Measurements from ENCODE around the gene BTNL3. TPM values are rescaled to one million over a fixed set of nuclear protein-coding genes. Genes with fewer than 3 reads are reported as not detected.

The BTNL3 gene
- total and polyA plus RNA-seq, 2 experiments from 2014 or later = 0.08 TPM; not detected in 1

DNA sequence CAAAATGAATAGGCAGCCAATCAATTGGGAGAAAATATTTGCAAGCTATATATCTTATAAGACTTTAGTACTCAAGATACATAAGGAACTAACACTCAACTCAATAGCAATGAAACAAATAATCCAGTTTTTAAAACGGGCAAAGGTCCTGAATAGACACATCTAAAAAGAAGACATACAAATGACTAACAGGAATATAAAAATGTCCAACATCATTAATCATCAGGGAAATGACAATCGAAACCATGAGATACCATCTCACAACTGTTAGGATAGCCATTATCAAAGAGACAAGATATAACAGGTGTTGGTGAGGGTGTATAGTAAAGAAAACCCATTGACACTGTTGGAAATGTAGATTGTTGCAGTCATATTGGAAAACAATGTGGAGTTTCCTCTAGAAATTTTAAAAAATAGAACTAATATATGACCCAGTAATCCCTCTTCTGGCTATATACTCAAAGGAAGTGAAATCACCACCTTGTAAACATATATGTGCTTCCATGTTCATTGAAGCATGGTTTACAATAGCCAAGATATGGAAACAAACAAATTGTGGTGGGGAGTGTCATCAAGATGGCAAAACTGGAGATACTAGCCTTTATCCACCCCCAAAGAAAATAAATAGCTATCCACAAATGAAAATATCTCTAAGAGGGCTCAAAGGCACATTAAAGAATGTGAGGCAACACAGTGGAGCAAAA, 13.9 kb upstream of the BTNL3 start (continued):
- TF ChIP-seq, protein P1, sequence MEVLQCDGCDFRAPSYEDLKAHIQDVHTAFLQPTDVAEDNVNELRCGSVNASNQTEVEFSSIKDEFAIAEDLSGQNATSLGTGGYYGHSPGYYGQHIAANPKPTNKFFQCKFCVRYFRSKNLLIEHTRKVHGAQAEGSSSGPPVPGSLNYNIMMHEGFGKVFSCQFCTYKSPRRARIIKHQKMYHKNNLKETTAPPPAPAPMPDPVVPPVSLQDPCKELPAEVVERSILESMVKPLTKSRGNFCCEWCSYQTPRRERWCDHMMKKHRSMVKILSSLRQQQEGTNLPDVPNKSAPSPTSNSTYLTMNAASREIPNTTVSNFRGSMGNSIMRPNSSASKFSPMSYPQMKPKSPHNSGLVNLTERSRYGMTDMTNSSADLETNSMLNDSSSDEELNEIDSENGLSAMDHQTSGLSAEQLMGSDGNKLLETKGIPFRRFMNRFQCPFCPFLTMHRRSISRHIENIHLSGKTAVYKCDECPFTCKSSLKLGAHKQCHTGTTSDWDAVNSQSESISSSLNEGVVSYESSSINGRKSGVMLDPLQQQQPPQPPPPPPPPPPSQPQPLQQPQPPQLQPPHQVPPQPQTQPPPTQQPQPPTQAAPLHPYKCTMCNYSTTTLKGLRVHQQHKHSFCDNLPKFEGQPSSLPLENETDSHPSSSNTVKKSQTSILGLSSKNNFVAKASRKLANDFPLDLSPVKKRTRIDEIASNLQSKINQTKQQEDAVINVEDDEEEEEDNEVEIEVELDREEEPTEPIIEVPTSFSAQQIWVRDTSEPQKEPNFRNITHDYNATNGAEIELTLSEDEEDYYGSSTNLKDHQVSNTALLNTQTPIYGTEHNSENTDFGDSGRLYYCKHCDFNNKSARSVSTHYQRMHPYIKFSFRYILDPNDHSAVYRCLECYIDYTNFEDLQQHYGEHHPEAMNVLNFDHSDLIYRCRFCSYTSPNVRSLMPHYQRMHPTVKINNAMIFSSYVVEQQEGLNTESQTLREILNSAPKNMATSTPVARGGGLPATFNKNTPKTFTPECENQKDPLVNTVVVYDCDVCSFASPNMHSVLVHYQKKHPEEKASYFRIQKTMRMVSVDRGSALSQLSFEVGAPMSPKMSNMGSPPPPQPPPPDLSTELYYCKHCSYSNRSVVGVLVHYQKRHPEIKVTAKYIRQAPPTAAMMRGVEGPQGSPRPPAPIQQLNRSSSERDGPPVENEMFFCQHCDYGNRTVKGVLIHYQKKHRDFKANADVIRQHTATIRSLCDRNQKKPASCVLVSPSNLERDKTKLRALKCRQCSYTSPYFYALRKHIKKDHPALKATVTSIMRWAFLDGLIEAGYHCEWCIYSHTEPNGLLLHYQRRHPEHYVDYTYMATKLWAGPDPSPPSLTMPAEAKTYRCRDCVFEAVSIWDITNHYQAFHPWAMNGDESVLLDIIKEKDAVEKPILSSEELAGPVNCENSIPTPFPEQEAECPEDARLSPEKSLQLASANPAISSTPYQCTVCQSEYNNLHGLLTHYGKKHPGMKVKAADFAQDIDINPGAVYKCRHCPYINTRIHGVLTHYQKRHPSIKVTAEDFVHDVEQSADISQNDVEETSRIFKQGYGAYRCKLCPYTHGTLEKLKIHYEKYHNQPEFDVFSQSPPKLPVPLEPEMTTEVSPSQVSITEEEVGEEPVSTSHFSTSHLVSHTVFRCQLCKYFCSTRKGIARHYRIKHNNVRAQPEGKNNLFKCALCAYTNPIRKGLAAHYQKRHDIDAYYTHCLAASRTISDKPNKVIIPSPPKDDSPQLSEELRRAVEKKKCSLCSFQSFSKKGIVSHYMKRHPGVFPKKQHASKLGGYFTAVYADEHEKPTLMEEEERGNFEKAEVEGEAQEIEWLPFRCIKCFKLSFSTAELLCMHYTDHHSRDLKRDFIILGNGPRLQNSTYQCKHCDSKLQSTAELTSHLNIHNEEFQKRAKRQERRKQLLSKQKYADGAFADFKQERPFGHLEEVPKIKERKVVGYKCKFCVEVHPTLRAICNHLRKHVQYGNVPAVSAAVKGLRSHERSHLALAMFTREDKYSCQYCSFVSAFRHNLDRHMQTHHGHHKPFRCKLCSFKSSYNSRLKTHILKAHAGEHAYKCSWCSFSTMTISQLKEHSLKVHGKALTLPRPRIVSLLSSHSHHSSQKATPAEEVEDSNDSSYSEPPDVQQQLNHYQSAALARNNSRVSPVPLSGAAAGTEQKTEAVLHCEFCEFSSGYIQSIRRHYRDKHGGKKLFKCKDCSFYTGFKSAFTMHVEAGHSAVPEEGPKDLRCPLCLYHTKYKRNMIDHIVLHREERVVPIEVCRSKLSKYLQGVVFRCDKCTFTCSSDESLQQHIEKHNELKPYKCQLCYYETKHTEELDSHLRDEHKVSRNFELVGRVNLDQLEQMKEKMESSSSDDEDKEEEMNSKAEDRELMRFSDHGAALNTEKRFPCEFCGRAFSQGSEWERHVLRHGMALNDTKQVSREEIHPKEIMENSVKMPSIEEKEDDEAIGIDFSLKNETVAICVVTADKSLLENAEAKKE (CRISPR knock-in tag; IDR thresholded peaks at IDR 0.05) = no peak
- TF ChIP-seq STAT1 (IDR thresholded peaks at IDR 0.05; ENCODE audit: unreplicated experiment) = no peak
- TF ChIP-seq, protein P2, sequence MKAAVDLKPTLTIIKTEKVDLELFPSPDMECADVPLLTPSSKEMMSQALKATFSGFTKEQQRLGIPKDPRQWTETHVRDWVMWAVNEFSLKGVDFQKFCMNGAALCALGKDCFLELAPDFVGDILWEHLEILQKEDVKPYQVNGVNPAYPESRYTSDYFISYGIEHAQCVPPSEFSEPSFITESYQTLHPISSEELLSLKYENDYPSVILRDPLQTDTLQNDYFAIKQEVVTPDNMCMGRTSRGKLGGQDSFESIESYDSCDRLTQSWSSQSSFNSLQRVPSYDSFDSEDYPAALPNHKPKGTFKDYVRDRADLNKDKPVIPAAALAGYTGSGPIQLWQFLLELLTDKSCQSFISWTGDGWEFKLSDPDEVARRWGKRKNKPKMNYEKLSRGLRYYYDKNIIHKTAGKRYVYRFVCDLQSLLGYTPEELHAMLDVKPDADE (IDR thresholded peaks at IDR 0.05) = no peak
- no peak for TF ChIP-seq JUNB (IDR thresholded peaks at IDR 0.05; ENCODE audit: unreplicated experiment)
- TF ChIP-seq ZNF114 (CRISPR knock-in tag; IDR thresholded peaks at IDR 0.05) = no peak
- no peak for TF ChIP-seq NANOG (IDR thresholded peaks at IDR 0.05; ENCODE audit: borderline replicate concordance)

DNA sequence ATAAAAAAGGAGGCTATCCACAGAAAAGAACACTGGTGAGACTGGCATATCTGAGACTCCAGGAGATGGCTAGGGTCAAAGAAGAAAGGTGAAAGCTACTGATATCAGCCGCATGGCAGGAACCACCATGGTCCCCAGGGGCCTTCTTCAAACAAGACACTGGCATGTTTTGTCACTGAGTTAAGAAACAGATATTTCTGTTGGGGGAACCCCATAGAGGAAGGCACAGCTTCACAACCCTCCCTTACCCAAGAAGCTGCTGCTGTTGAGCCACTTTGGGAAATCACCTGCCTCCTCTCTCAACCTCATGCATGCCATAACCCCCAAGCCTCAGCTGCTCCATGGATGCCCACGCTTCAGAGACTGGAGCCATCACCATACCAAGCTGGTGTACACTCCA, 13.3 kb upstream of the BTNL3 start:
- Histone ChIP-seq H3K79me2 (replicated peaks; ENCODE audit: insufficient read depth) (no peaks in the 10 kb centered on the region), H3K4me2 (no peak overlapping the region), H3K27me3 (ENCODE audit: insufficient read depth) (no peaks in the 10 kb centered on the region), H2AFZ (no peak overlapping the region), H4K20me1 (replicated peaks; ENCODE audit: insufficient read depth) (no peaks in the 10 kb centered on the region), H3K36me3 (ENCODE audit: insufficient read depth) (no peaks in the 10 kb centered on the region), H3K4me1 (ENCODE audit: insufficient read depth) (no peaks in the 10 kb centered on the region), H3F3A (replicated peaks; ENCODE audit: low read depth) (no peaks in the 10 kb centered on the region), H3K27ac (ENCODE audit: low read depth) (no peak overlapping the region), H3K4me3 (no peak overlapping the region), H3K9me2 (ENCODE audit: insufficient read depth) (no peaks in the 10 kb centered on the region)
- ATAC-seq (no peak), DNase-seq (ENCODE audit: low spot score) (no peak)
- no peaks in the 10 kb centered on the region for H3K4me1 Mint-ChIP-seq
- H3K27ac Mint-ChIP-seq = no peak overlapping the region
- H3K36me3 Mint-ChIP-seq (ENCODE audit: low read depth) = no peaks in the 10 kb centered on the region
- no peaks in the 10 kb centered on the region for H3K27me3 Mint-ChIP-seq (ENCODE audit: insufficient read depth, low read depth, poor library complexity)
- H3K9me3 Mint-ChIP-seq = no peaks in the 10 kb centered on the region
- no peak overlapping the region for H3K4me3 Mint-ChIP-seq
- TF ChIP-seq NANOG (IDR thresholded peaks at IDR 0.05; ENCODE audit: borderline replicate concordance) (no peak), CREB1 (CRISPR knock-in tag; IDR thresholded peaks at IDR 0.05; ENCODE audit: low read depth) (no peak), POLR2AphosphoS5 (IDR thresholded peaks at IDR 0.05; ENCODE audit: low read depth) (no peak), EZH2phosphoT487 (IDR thresholded peaks at IDR 0.05; ENCODE audit: unreplicated experiment) (no peak)
- TF ChIP-seq, protein P3, sequence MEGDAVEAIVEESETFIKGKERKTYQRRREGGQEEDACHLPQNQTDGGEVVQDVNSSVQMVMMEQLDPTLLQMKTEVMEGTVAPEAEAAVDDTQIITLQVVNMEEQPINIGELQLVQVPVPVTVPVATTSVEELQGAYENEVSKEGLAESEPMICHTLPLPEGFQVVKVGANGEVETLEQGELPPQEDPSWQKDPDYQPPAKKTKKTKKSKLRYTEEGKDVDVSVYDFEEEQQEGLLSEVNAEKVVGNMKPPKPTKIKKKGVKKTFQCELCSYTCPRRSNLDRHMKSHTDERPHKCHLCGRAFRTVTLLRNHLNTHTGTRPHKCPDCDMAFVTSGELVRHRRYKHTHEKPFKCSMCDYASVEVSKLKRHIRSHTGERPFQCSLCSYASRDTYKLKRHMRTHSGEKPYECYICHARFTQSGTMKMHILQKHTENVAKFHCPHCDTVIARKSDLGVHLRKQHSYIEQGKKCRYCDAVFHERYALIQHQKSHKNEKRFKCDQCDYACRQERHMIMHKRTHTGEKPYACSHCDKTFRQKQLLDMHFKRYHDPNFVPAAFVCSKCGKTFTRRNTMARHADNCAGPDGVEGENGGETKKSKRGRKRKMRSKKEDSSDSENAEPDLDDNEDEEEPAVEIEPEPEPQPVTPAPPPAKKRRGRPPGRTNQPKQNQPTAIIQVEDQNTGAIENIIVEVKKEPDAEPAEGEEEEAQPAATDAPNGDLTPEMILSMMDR (conservative IDR thresholded peaks at IDR 0.05; ENCODE audit: low read depth in 2 of 2) = no peak
- TF ChIP-seq, protein P2 (IDR thresholded peaks at IDR 0.05) = no peak
- TF ChIP-seq, protein P4, sequence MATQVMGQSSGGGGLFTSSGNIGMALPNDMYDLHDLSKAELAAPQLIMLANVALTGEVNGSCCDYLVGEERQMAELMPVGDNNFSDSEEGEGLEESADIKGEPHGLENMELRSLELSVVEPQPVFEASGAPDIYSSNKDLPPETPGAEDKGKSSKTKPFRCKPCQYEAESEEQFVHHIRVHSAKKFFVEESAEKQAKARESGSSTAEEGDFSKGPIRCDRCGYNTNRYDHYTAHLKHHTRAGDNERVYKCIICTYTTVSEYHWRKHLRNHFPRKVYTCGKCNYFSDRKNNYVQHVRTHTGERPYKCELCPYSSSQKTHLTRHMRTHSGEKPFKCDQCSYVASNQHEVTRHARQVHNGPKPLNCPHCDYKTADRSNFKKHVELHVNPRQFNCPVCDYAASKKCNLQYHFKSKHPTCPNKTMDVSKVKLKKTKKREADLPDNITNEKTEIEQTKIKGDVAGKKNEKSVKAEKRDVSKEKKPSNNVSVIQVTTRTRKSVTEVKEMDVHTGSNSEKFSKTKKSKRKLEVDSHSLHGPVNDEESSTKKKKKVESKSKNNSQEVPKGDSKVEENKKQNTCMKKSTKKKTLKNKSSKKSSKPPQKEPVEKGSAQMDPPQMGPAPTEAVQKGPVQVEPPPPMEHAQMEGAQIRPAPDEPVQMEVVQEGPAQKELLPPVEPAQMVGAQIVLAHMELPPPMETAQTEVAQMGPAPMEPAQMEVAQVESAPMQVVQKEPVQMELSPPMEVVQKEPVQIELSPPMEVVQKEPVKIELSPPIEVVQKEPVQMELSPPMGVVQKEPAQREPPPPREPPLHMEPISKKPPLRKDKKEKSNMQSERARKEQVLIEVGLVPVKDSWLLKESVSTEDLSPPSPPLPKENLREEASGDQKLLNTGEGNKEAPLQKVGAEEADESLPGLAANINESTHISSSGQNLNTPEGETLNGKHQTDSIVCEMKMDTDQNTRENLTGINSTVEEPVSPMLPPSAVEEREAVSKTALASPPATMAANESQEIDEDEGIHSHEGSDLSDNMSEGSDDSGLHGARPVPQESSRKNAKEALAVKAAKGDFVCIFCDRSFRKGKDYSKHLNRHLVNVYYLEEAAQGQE (IDR thresholded peaks at IDR 0.05; ENCODE audit: unreplicated experiment) = no peak

Measured in GM23338 (cell line).